Hepatocyte (in vitro differentiated cells): ENCODE data around the gene RPL26. TPM values are rescaled to one million over a fixed set of nuclear protein-coding genes. Genes with fewer than 3 reads are reported as not detected.
"Not testable (repeated sequence)": the region's sequence is repeated elsewhere in the genome, so short reads cannot be mapped to it uniquely, and the experiment has no call there.

Experiments used
- DNase-seq: peaks from one replicate; pipeline ENCODE4 v3.0.0-alpha.2; 2016; ENCODE audit warnings: low spot score
- H2AFZ ChIP-seq: fragments of 200-600 bp; sonication (generic); 2 replicates; pipeline ENCODE4 v1.6.0; 2016; ENCODE audit warnings: antibody characterized with exemption, mild to moderate bottlenecking
- H3K27ac ChIP-seq: fragments of 200-600 bp; sonication (generic); 2 replicates; pipeline ENCODE4 v1.5.1; 2016; ENCODE audit warnings: mild to moderate bottlenecking
- H3K27me3 ChIP-seq: fragments of 200-600 bp; sonication (generic); 2 replicates; pipeline ENCODE4 v1.6.1; 2016
- H3K36me3 ChIP-seq: fragments of 200-600 bp; sonication (generic); replicated peaks from 2 replicates; pipeline ENCODE4 v1.5.1; 2016; ENCODE audit warnings: low read depth; ENCODE audit not compliant: insufficient read depth
- H3K4me1 ChIP-seq: fragments of 200-600 bp; sonication (generic); 2 replicates; pipeline ENCODE4 v1.5.1; 2016; ENCODE audit warnings: mild to moderate bottlenecking, moderate library complexity; ENCODE audit not compliant: insufficient read depth
- H3K4me2 ChIP-seq: fragments of 200-600 bp; sonication (generic); 2 replicates; pipeline ENCODE4 v1.6.0; 2016
- H3K4me3 ChIP-seq: fragments of 200-600 bp; sonication (generic); 2 replicates; pipeline ENCODE4 v1.5.1; 2016; ENCODE audit warnings: mild to moderate bottlenecking
- H3K79me2 ChIP-seq: fragments of 200-600 bp; sonication (generic); 2 replicates; pipeline ENCODE4 v1.6.0; 2017; ENCODE audit warnings: mild to moderate bottlenecking
- H3K9me2 ChIP-seq: fragments of 200-600 bp; sonication (generic); replicated peaks from 2 replicates; pipeline ENCODE4 v1.6.0; 2017; ENCODE audit warnings: mild to moderate bottlenecking; ENCODE audit not compliant: insufficient read depth
- H3K9me3 ChIP-seq: fragments of 200-600 bp; sonication (generic); 2 replicates; pipeline ENCODE4 v1.5.1; 2016; ENCODE audit warnings: low read depth, mild to moderate bottlenecking
- H4K20me1 ChIP-seq: fragments of 200-600 bp; sonication (generic); 2 replicates; pipeline ENCODE4 v1.6.0; 2016; ENCODE audit warnings: mild to moderate bottlenecking; ENCODE audit not compliant: insufficient read depth, poor library complexity, severe bottlenecking
- CTCF ChIP-seq: fragments of 200-600 bp; sonication (generic); IDR thresholded peaks from 2 replicates; pipeline ENCODE4 v1.5.1; 2016; ENCODE audit warnings: antibody characterized with exemption, mild to moderate bottlenecking; ENCODE audit not compliant: poor library complexity
- EZH2 ChIP-seq: fragments of 200-600 bp; sonication (generic); IDR thresholded peaks from 2 replicates; pipeline ENCODE4 v1.6.1; 2016; ENCODE audit warnings: antibody characterized with exemption, mild to moderate bottlenecking, borderline replicate concordance
- EZH2phosphoT487 ChIP-seq: fragments of 200-600 bp; sonication (generic); IDR thresholded peaks from one replicate; pipeline ENCODE4 v1.6.1; 2018; ENCODE audit warnings: antibody characterized with exemption, mild to moderate bottlenecking, low read depth, moderate library complexity; ENCODE audit not compliant: unreplicated experiment, severe bottlenecking
- WGBS: methylation state at CpG from one replicate; pipeline ENCODE4 v1.1.6; 2016; ENCODE audit warnings: low lambda C conversion rate; ENCODE audit errors: missing lambda C conversion rate; 5-methylcytosine and 5-hydroxymethylcytosine counted together
- polyA plus RNA-seq: library from polyadenylated mRNA; unstranded; fragments of >200 nt; fragmentation: Nextera tagmentation; extraction: Ambion mirVana; gene quantifications from 2 replicates; pipeline ENCODE4 v1.2.1, GENCODE V29; 2016
- total RNA-seq: library from RNA; depleted of rRNA; stranded (reverse); fragments of >200 nt; gene quantifications from 2 replicates; pipeline ENCODE4 v1.2.3, GENCODE V29; 2014

Gene RPL26
- total and polyA plus RNA-seq, 2 experiments from 2014 or later = 411 to 3,628 TPM

GRCh38 chr17:8377422-8377821 is 5.6 kb downstream of the RPL26 start:
- Histone ChIP-seq H3K4me1 (peaks cover 26% of the 10 kb centered on the region), H3K27ac (peak overlapping the region; percentile 97), H3K4me3 (no peak overlapping the region), H3K4me2 (no peak overlapping the region), H2AFZ (no peak overlapping the region), H3K9me3 (no peaks in the 10 kb centered on the region), H4K20me1 (peaks cover 29% of the 10 kb centered on the region), H3K9me2 (no peaks in the 10 kb centered on the region), H3K36me3 (peaks cover 16% of the 10 kb centered on the region), H3K27me3 (no peaks in the 10 kb centered on the region), H3K79me2 (peaks cover 52% of the 10 kb centered on the region)
- no peak for DNase-seq
- TF ChIP-seq EZH2 (no peak), EZH2phosphoT487 (no peak), CTCF (no peak)
- WGBS = 98% methylated on average over 4 of the region's 4 CpGs

- Histone ChIP-seq H3K9me3 (no peaks in the 10 kb centered on the region), H3K27me3 (no peaks in the 10 kb centered on the region), H3K4me1 (peaks cover 21% of the 10 kb centered on the region), H3K4me2 (peak within 1 kb of the TSS; percentile 86), H3K4me3 (peak within 1 kb of the TSS; percentile 68), H4K20me1 (peaks cover 22% of the 10 kb centered on the region), H2AFZ (peak within 1 kb of the TSS; percentile 75), H3K79me2 (peaks cover 44% of the 10 kb centered on the region), H3K9me2 (no peaks in the 10 kb centered on the region), H3K36me3 (peaks cover 16% of the 10 kb centered on the region), H3K27ac (peak within 1 kb of the TSS; percentile 97)
- TF ChIP-seq EZH2phosphoT487 = no peak
- no peak for TF ChIP-seq EZH2
- TF ChIP-seq CTCF = peak; percentile 66
- 4% methylated on average over 33 of the region's 41 CpGs for WGBS
- DNase-seq = peak; percentile 96
Measured at GRCh38 chr17:8376271-8377067, 6.5 kb downstream of the RPL26 start, which contains the start of gene KRABD2. TSS of gene KRABD2 (minus strand) at chr17:8376704.

GRCh38 chr17:8375738-8376259 is 7.2 kb downstream of the RPL26 start:
- H3K79me2 ChIP-seq = peaks cover 38% of the 10 kb centered on the region
- peaks cover 16% of the 10 kb centered on the region for H3K36me3 ChIP-seq
- DNase-seq = peak; percentile 54
- TF ChIP-seq CTCF = no peak
- TF ChIP-seq EZH2 = no peak
- no peak for TF ChIP-seq EZH2phosphoT487
- peaks cover 14% of the 10 kb centered on the region for H3K4me1 ChIP-seq
- no peaks in the 10 kb centered on the region for H3K9me3 ChIP-seq
- H2AFZ ChIP-seq = peak overlapping the region; percentile 75
- H4K20me1 ChIP-seq = peaks cover 17% of the 10 kb centered on the region
- WGBS = 37% methylated on average over 18 of the region's 18 CpGs
- peak overlapping the region; percentile 97 for H3K27ac ChIP-seq
- peak overlapping the region; percentile 68 for H3K4me3 ChIP-seq
- H3K27me3 ChIP-seq = no peaks in the 10 kb centered on the region
- H3K9me2 ChIP-seq = no peaks in the 10 kb centered on the region
- H3K4me2 ChIP-seq = peak overlapping the region; percentile 86

GRCh38 chr17:8373856-8374255 is 9.1 kb downstream of the RPL26 start:
- not testable (repeated sequence) for H3K27me3 ChIP-seq, H2AFZ ChIP-seq, H3K9me2 ChIP-seq, H3K27ac ChIP-seq, H3K4me2 ChIP-seq, H3K36me3 ChIP-seq, H3K4me1 ChIP-seq, H3K9me3 ChIP-seq, H4K20me1 ChIP-seq, DNase-seq, H3K4me3 ChIP-seq
- WGBS = 96% methylated on average over 13 of the region's 26 CpGs
- peaks cover 22% of the 10 kb centered on the region for H3K79me2 ChIP-seq
